Ovary (tissue), 9 donors: ENCODE measurements around the gene MMAB. TPM values are rescaled to one million over a fixed set of nuclear protein-coding genes. Genes with fewer than 3 reads are reported as not detected.

Experiments
- DNase-seq, 5 donors: peaks; one replicate each; pipeline ENCODE4 v3.0.0-alpha.2; 2019 to 2020
- H3K27ac ChIP-seq, 2 donors: fragments of 200-600 bp; one replicate each; pipeline versions ENCODE4 v1.5.1 to v1.8.0; 2019 to 2022
- H3K27me3 ChIP-seq: fragments of 200-600 bp; one replicate; pipeline ENCODE4 v1.8.0; 2022
- H3K36me3 ChIP-seq: fragments of 200-600 bp; sonication (generic); one replicate; pipeline ENCODE4 v1.5.1; 2019
- H3K4me1 ChIP-seq: one replicate; pipeline ENCODE4 v1.8.1; 2013; ENCODE audit warnings: mild to moderate bottlenecking, moderate library complexity; ENCODE audit not compliant: insufficient read depth
- H3K4me3 ChIP-seq: fragments of 200-600 bp; sonication (generic); one replicate; pipeline ENCODE4 v1.5.1; 2017
- H3K9me3 ChIP-seq, 2 donors: fragments of 200-600 bp in 1 of 2; sonication (generic) in 1 of 2; one replicate each; pipeline versions ENCODE4 v1.5.1 to v1.8.1; 2013 to 2019; ENCODE audit warnings: mild to moderate bottlenecking in 1 of 2, moderate library complexity in 1 of 2
- EP300 ChIP-seq: sonication (generic); formaldehyde crosslinking; IDR thresholded peaks from one replicate; pipeline ENCODE4 v1.6.1; 2017; ENCODE audit warnings: antibody characterized with exemption
- POLR2A ChIP-seq: fragments of 450-650 bp; IDR thresholded peaks from one replicate; pipeline ENCODE4 v1.6.1; 2017; ENCODE audit warnings: antibody characterized with exemption, mild to moderate bottlenecking, moderate library complexity
- WGBS, 3 donors: extraction: QIAGEN DNeasy Blood & Tissue Kit in 1 of 3; methylation state at CpG; one replicate each; pipeline versions ENCODE4 v1.1.5 to v1.1.7; 2013 to 2017; 5-methylcytosine and 5-hydroxymethylcytosine counted together
- intact Hi-C, 4 donors: fragments of 100-400 bp; cut with DNase I; formaldehyde crosslinking; loops; one replicate each; pipeline versions ENCODE4 v1.11.0 to v1.15.1; 2022 to 2023
- polyA plus RNA-seq, 2 donors: library from polyadenylated mRNA; stranded (reverse); fragments of 200-250 nt in 1 of 2; fragments of 350-450 nt in 1 of 2; fragmentation: Illumina TruSeq in 1 of 2; extraction: RNeasy Lipid Tissue Mini Kit (QIAGEN cat#74804) in 1 of 2; gene quantifications; one replicate each; pipeline ENCODE4 v1.2.3, GENCODE V29; 2013 to 2014
- total RNA-seq, 7 donors: library from RNA; depleted of rRNA in 2 of 7; stranded (reverse); fragments of >200 nt in 2 of 7; fragmentation: NEBNext Ultra II Directional in 3 of 7; extraction: Animal tissue kit (Norgen Biotek cat#: 25700) in 3 of 7; gene quantifications; one replicate each; pipeline versions ENCODE4 v1.1.0 to v1.2.4, GENCODE V29; 2016 to 2023
- TF ChIP-seq, protein P1 (sequence below), 3 donors: fragments of 450-650 bp in 2 of 3; fragments of 200-600 bp in 1 of 3; IDR thresholded peaks; one replicate each; pipeline versions ENCODE4 v1.5.1 to v1.8.0; 2016 to 2022; ENCODE audit warnings: antibody characterized with exemption in 3 of 3, mild to moderate bottlenecking in 1 of 3
- donor health status: DM: no; HTN: no; CAD: no; lungs with moderate emphysema.
- donor health status: DM: no; HTN: no; CAD: no.
- donor health status: Bipolar disorder and iron deficiency.
- donor health status: DM: yes; HTN: yes; CAD: no.
- donor health status: DM: no; HTN: no; CAD: no.
- donor health status: DM: yes; HTN: yes; CAD: no.

The MMAB gene
- total and polyA plus RNA-seq, 9 donors, result 20.2 to 94.9 (median 33.2) TPM

DNA sequence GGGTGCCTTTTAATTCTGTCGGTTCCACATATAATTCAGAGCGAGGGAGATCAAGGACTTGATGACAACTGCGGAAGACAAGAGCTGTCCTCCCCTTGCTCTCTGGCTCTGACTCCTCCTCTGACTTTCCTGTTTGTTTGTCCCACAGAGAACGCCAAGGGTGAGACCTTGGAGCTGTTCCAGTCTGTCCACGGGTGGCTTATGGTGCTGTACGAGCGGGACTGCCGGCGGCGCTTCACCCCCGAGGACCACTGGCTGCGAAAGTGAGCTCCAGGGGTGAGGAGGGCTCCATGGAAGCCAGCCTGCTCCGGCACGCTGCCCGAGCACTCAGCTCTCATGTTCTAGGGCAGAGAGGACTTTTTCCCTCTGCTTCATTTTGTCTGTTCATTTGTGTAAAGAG lies 63.1 kb downstream of the MMAB start:
- Histone ChIP-seq H3K4me3 (no peak overlapping the region), H3K4me1 (peaks cover 15% of the 10 kb centered on the region), H3K27ac (no peak overlapping the region), H3K9me3 (no peaks in the 10 kb centered on the region), H3K36me3 (no peaks in the 10 kb centered on the region), H3K27me3 (no peaks in the 10 kb centered on the region)
- no peak for TF ChIP-seq EP300
- TF ChIP-seq, protein P1, sequence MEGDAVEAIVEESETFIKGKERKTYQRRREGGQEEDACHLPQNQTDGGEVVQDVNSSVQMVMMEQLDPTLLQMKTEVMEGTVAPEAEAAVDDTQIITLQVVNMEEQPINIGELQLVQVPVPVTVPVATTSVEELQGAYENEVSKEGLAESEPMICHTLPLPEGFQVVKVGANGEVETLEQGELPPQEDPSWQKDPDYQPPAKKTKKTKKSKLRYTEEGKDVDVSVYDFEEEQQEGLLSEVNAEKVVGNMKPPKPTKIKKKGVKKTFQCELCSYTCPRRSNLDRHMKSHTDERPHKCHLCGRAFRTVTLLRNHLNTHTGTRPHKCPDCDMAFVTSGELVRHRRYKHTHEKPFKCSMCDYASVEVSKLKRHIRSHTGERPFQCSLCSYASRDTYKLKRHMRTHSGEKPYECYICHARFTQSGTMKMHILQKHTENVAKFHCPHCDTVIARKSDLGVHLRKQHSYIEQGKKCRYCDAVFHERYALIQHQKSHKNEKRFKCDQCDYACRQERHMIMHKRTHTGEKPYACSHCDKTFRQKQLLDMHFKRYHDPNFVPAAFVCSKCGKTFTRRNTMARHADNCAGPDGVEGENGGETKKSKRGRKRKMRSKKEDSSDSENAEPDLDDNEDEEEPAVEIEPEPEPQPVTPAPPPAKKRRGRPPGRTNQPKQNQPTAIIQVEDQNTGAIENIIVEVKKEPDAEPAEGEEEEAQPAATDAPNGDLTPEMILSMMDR (IDR thresholded peaks at IDR 0.05), result no peak
- no peak for TF ChIP-seq POLR2A
- DNase-seq, result peak in 3 of 5 donors; percentile 54 to 65 (median 54)
- 31 to 53% (median 36%) methylated on average over 15 of the region's 15 CpGs for WGBS, 3 donors
- intact Hi-C loops, result loop anchor here in 1 of 4 donors (10.0 kb wide), 2 partner anchors 205 to 255 kb away; partner anchors contain the start of gene FAM222A

DNA sequence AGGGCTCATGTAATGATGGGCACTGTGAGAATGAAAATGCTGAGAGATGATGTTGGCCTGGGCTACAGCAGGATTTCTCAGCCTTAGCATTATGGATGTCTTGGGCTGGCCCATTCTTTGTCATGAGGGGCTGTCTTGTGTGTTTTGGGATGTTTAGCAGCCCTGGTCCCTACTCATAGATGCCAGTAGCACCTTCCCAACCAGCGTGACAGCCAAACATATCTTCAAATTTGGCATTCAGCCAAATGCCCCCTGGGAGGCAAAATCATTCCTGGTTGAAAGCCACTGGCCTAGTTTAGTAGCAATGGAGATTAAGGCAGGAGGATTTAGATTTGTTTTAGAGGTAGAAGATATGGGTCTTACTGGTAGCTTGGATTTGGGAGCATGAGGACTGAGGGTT lies 69.2 kb downstream of the MMAB start:
- Histone ChIP-seq H3K27me3 (no peaks in the 10 kb centered on the region), H3K9me3 (no peaks in the 10 kb centered on the region), H3K27ac (no peak overlapping the region), H3K36me3 (no peaks in the 10 kb centered on the region), H3K4me3 (no peak overlapping the region), H3K4me1 (no peaks in the 10 kb centered on the region)
- intact Hi-C loops, result no loop called here
- no peak for TF ChIP-seq EP300
- DNase-seq, result no peak
- 43 to 71% (median 45%) methylated on average over 1 of the region's 1 CpG for WGBS, 3 donors

Other genes with a start within 250 kb of the MMAB start
- under 1 TPM in 2 of 7 donors, not detected in 5; 0.12 to 0.34 TPM for gene MYO1H, start 225.6 kb downstream of the MMAB start, total RNA-seq
- gene MYO1H, start 225.6 kb downstream of the MMAB start, polyA plus RNA-seq, result under 1 TPM in 1 of 2 donors, not detected in 1; 0.12 TPM
- 10 to 100 TPM; 21.9 to 47.9 (median 38.0) TPM for gene KCTD10, start 96.2 kb downstream of the MMAB start, total RNA-seq
- gene KCTD10, start 96.2 kb downstream of the MMAB start, polyA plus RNA-seq, result 10 to 100 TPM; 21.6 to 70.6 TPM
- gene UBE3B, start 95.9 kb downstream of the MMAB start, total RNA-seq, result 10 to 100 TPM; 21.9 to 53.4 (median 33.5) TPM
- 10 to 100 TPM; 12.1 to 27.8 TPM for gene UBE3B, start 95.9 kb downstream of the MMAB start, polyA plus RNA-seq
- gene MVK, start 290 bp upstream of the MMAB start, total RNA-seq, result 10 to 100 TPM in 5 of 7 donors, 1 to 10 TPM in 2; 7.4 to 66.4 (median 18.6) TPM
- gene MVK, start 290 bp upstream of the MMAB start, polyA plus RNA-seq, result 10 to 100 TPM; 14.0 to 21.1 TPM
- 10 to 100 TPM in 5 of 7 donors, 1 to 10 TPM in 2; 7.2 to 28.4 (median 15.3) TPM for gene FAM222A, start 140.3 kb upstream of the MMAB start, total RNA-seq
- 10 to 100 TPM in 1 of 2 donors, 1 to 10 TPM in 1; 4.8 to 11.5 TPM for gene FAM222A, start 140.3 kb upstream of the MMAB start, polyA plus RNA-seq